Neural progenitor cell (in vitro differentiated cells): Measurements from ENCODE around the gene SLC45A1. TPM values are rescaled to one million over a fixed set of nuclear protein-coding genes. Genes with fewer than 3 reads are reported as not detected.

Source experiments
- DNase-seq: peaks from one replicate; pipeline ENCODE4 v3.0.0-alpha.2; 2016; ENCODE audit warnings: low spot score
- H2AFZ ChIP-seq: fragments of 200-600 bp; sonication (generic); replicated peaks from 2 replicates; pipeline ENCODE4 v1.6.1; 2016; ENCODE audit warnings: antibody characterized with exemption
- H3F3A ChIP-seq: fragments of 200-600 bp; sonication (generic); 2 replicates; pipeline ENCODE4 v1.6.1; 2016; ENCODE audit warnings: antibody characterized with exemption, low read depth
- H3K27ac ChIP-seq: fragments of 200-600 bp; sonication (generic); 2 replicates; pipeline ENCODE4 v1.5.1; 2016; ENCODE audit warnings: mild to moderate bottlenecking
- H3K27me3 ChIP-seq: fragments of 200-600 bp; sonication (generic); 2 replicates; pipeline ENCODE4 v1.6.1; 2016; ENCODE audit warnings: mild to moderate bottlenecking, moderate library complexity
- H3K36me3 ChIP-seq: fragments of 200-600 bp; sonication (generic); 2 replicates; pipeline ENCODE4 v1.5.1; 2016
- H3K4me1 ChIP-seq: fragments of 200-600 bp; sonication (generic); 2 replicates; pipeline ENCODE4 v1.6.1; 2016; ENCODE audit warnings: mixed run types
- H3K4me2 ChIP-seq: fragments of 200-600 bp; sonication (generic); 2 replicates; pipeline ENCODE4 v1.6.1; 2016
- H3K4me3 ChIP-seq: fragments of 200-600 bp; sonication (generic); 2 replicates; pipeline ENCODE4 v1.5.1; 2016
- H3K79me2 ChIP-seq: fragments of 200-600 bp; sonication (generic); 2 replicates; pipeline ENCODE4 v1.6.1; 2016; ENCODE audit warnings: low read depth
- H3K9ac ChIP-seq: fragments of 200-600 bp; sonication (generic); 2 replicates; pipeline ENCODE4 v1.6.1; 2016
- H3K9me3 ChIP-seq: fragments of 200-600 bp; sonication (generic); 2 replicates; pipeline ENCODE4 v1.5.1; 2016; ENCODE audit warnings: low read depth
- H4K20me1 ChIP-seq: fragments of 200-600 bp; sonication (generic); 2 replicates; pipeline ENCODE4 v1.6.1; 2016; ENCODE audit warnings: low read depth
- H3K27ac Mint-ChIP-seq: 3 replicates; pipeline ENCODE4 v1.8.0; 2021; ENCODE audit warnings: mixed read lengths
- H3K27me3 Mint-ChIP-seq: 2 replicates; pipeline ENCODE4 v1.8.0; 2022; ENCODE audit warnings: low read depth, mild to moderate bottlenecking, inconsistent platforms, moderate library complexity, mixed read lengths; ENCODE audit not compliant: insufficient read depth
- H3K36me3 Mint-ChIP-seq: 3 replicates; pipeline ENCODE4 v1.8.0; 2021; ENCODE audit warnings: mixed read lengths
- H3K4me1 Mint-ChIP-seq: 3 replicates; pipeline ENCODE4 v1.8.0; 2021; ENCODE audit warnings: mixed read lengths
- H3K4me3 Mint-ChIP-seq: 3 replicates; pipeline ENCODE4 v1.8.0; 2021; ENCODE audit warnings: mild to moderate bottlenecking, moderate library complexity, mixed read lengths
- H3K9me3 Mint-ChIP-seq: 3 replicates; pipeline ENCODE4 v1.8.0; 2020; ENCODE audit warnings: mixed read lengths
- EZH2 ChIP-seq: fragments of 200-600 bp; sonication (generic); IDR thresholded peaks from 2 replicates; pipeline ENCODE4 v1.6.1; 2017; ENCODE audit warnings: antibody characterized with exemption, mild to moderate bottlenecking, moderate library complexity
- EZH2phosphoT487 ChIP-seq: fragments of 200-600 bp; sonication (generic); IDR thresholded peaks from 2 replicates; pipeline ENCODE4 v1.6.1; 2017; ENCODE audit warnings: antibody characterized with exemption
- small RNA-seq: library from RNA; depleted of rRNA; stranded (forward); fragments of <200 nt; gene quantifications from one replicate; pipeline ENCODE3, GENCODE V24; 2015
- total RNA-seq: library from RNA; depleted of rRNA; stranded (reverse); fragments of >200 nt; gene quantifications from 2 replicates; pipeline ENCODE4 v1.2.3, GENCODE V29; 2015; ENCODE audit warnings: low replicate concordance
- TF ChIP-seq, protein P1 (sequence below): fragments of 200-600 bp; sonication (generic); IDR thresholded peaks from 2 replicates; pipeline ENCODE4 v1.5.1; 2017; ENCODE audit warnings: antibody characterized with exemption, mild to moderate bottlenecking

Gene SLC45A1
- total RNA-seq, 1 donor from 2014 or later: 1.1 TPM

DNA sequence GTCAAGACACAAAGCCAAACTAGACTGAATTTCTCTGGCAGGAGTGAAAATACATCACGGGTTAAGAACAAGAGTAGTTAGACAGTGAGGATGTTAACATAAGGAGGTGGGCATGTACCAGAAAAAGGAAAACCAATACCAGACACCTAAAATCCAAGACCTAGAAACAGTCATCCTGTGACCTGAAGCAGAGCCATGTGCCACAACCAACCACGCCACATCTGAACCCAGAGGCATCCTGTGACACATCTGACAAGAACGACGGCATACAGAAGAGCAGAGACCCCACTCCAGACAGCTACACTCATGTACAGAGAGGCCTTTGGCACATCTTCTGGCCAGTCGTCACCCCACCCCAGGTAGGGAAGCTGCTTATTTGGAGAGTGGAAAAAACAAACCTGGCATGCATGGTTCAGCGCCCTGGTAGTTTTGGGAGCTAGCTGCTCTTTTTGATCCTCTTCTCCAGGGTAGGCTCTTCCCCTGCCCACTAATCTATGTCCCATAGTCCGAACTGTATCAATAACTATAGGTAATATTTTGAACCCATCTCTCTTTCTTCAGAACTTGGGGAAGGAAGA is 72.1 kb downstream of the SLC45A1 start:
- Mint-ChIP-seq H3K9me3 (peaks cover 2% of the 10 kb centered on the region), H3K27ac (no peak overlapping the region), H3K4me1 (peaks cover 48% of the 10 kb centered on the region), H3K27me3 (peaks cover 4% of the 10 kb centered on the region), H3K36me3 (peaks cover 48% of the 10 kb centered on the region), H3K4me3 (no peak overlapping the region)
- H3K27me3 ChIP-seq: no peaks in the 10 kb centered on the region
- H3K4me2 ChIP-seq: no peak overlapping the region
- peaks cover 23% of the 10 kb centered on the region for H3F3A ChIP-seq
- H3K36me3 ChIP-seq: no peaks in the 10 kb centered on the region
- H4K20me1 ChIP-seq: peaks cover 76% of the 10 kb centered on the region
- TF ChIP-seq EZH2 (no peak), EZH2phosphoT487 (no peak)
- TF ChIP-seq, protein P1, sequence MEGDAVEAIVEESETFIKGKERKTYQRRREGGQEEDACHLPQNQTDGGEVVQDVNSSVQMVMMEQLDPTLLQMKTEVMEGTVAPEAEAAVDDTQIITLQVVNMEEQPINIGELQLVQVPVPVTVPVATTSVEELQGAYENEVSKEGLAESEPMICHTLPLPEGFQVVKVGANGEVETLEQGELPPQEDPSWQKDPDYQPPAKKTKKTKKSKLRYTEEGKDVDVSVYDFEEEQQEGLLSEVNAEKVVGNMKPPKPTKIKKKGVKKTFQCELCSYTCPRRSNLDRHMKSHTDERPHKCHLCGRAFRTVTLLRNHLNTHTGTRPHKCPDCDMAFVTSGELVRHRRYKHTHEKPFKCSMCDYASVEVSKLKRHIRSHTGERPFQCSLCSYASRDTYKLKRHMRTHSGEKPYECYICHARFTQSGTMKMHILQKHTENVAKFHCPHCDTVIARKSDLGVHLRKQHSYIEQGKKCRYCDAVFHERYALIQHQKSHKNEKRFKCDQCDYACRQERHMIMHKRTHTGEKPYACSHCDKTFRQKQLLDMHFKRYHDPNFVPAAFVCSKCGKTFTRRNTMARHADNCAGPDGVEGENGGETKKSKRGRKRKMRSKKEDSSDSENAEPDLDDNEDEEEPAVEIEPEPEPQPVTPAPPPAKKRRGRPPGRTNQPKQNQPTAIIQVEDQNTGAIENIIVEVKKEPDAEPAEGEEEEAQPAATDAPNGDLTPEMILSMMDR: no peak
- H3K79me2 ChIP-seq: peaks cover 94% of the 10 kb centered on the region
- no peak overlapping the region for H2AFZ ChIP-seq
- H3K9me3 ChIP-seq: no peaks in the 10 kb centered on the region
- H3K9ac ChIP-seq: no peak overlapping the region
- H3K27ac ChIP-seq: no peak overlapping the region
- peaks cover 40% of the 10 kb centered on the region for H3K4me1 ChIP-seq
- no peak overlapping the region for H3K4me3 ChIP-seq
- DNase-seq: no peak

DNA sequence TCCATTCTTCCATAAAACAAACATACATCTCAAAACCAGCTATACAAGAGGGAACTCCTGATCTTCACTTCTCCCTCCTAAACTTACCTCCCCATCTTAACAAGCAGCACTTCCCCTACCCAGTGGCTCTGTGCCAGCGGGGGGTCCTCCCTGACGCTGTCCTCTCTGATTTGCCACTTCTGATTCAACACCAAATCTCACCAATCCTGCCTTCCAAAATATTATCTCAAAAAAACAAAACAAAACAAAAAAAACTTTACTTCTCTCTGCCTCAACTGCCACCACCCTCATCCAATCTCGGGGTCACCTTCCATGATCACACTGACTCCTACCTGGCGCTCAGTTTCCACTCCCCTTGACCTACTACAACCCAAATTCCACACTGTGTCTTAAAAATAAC is 72.8 kb downstream of the SLC45A1 start:
- no peaks in the 10 kb centered on the region for H3K36me3 ChIP-seq
- Mint-ChIP-seq H3K36me3 (peaks cover 48% of the 10 kb centered on the region), H3K27ac (no peak overlapping the region), H3K27me3 (peaks cover 4% of the 10 kb centered on the region), H3K9me3 (peaks cover 2% of the 10 kb centered on the region), H3K4me3 (no peak overlapping the region), H3K4me1 (peaks cover 49% of the 10 kb centered on the region)
- no peak for DNase-seq
- peaks cover 74% of the 10 kb centered on the region for H4K20me1 ChIP-seq
- no peak overlapping the region for H3K27ac ChIP-seq
- peaks cover 20% of the 10 kb centered on the region for H3F3A ChIP-seq
- H3K27me3 ChIP-seq: no peaks in the 10 kb centered on the region
- no peak overlapping the region for H3K4me2 ChIP-seq
- H3K9me3 ChIP-seq: no peaks in the 10 kb centered on the region
- H3K9ac ChIP-seq: no peak overlapping the region
- H2AFZ ChIP-seq: no peak overlapping the region
- H3K4me1 ChIP-seq: peaks cover 38% of the 10 kb centered on the region
- no peak overlapping the region for H3K4me3 ChIP-seq
- H3K79me2 ChIP-seq: peaks cover 95% of the 10 kb centered on the region
- TF ChIP-seq, protein P1: no peak
- TF ChIP-seq EZH2 (no peak), EZH2phosphoT487 (no peak)

DNA sequence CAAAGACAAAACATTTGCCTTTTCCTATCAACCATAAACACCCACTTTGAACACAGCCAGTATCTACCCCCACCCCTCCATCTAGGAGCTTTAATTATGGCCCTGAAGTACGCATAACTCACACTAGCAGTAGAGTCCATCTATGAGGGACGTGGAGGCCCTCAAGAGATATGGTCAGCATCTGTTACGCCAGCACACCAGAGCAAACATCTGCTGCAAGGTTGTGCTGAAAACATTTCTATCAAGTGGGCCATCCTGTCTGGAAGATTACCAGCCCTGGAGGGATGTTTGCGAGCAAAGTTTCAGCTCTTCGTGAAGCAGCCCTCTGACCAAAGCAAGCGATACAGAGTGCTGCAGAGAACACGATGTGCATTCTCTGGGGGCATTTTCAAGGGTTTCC is 74.6 kb downstream of the SLC45A1 start:
- Histone ChIP-seq H3K4me1 (peaks cover 39% of the 10 kb centered on the region), H3K4me3 (no peak overlapping the region), H3K9me3 (no peaks in the 10 kb centered on the region), H3K36me3 (no peaks in the 10 kb centered on the region), H3K27ac (no peak overlapping the region), H4K20me1 (peaks cover 75% of the 10 kb centered on the region), H3K4me2 (no peak overlapping the region), H3F3A (peaks cover 22% of the 10 kb centered on the region), H2AFZ (no peak overlapping the region), H3K27me3 (no peaks in the 10 kb centered on the region), H3K9ac (no peak overlapping the region), H3K79me2 (peaks cover 86% of the 10 kb centered on the region)
- H3K27me3 Mint-ChIP-seq: peaks cover 4% of the 10 kb centered on the region
- no peak for DNase-seq
- H3K4me1 Mint-ChIP-seq: peaks cover 53% of the 10 kb centered on the region
- H3K9me3 Mint-ChIP-seq: peaks cover 2% of the 10 kb centered on the region
- peaks cover 37% of the 10 kb centered on the region for H3K36me3 Mint-ChIP-seq
- TF ChIP-seq, protein P1: no peak
- no peak for TF ChIP-seq EZH2phosphoT487
- TF ChIP-seq EZH2: no peak
- no peak overlapping the region for H3K4me3 Mint-ChIP-seq
- H3K27ac Mint-ChIP-seq: peak overlapping the region; percentile 0

Small RNA genes lying within 50 kb of the gene (small RNA-seq; reads per million reads assigned to genes)
- gene RF00019 (not detected), gene RNU6-991P (not detected)
